ENCODE data around the gene ABHD17A.
"Not testable (repeated sequence)": the region's sequence is repeated elsewhere in the genome, so short reads cannot be mapped to it uniquely, and the experiment has no call there.

Gene ABHD17A

GRCh38 chr19:1909761-1910080 lies 24.4 kb upstream of the ABHD17A start:
- DNase-seq, result no peak

GRCh38 chr19:1908364-1908678 lies 23.0 kb upstream of the ABHD17A start:
- no peak for DNase-seq

- DNase-seq, result no peak
Measured at GRCh38 chr19:1907563-1908363, 22.5 kb upstream of the ABHD17A start.

- DNase-seq, result no peak
Measured at GRCh38 chr19:1906985-1907562, 21.8 kb upstream of the ABHD17A start.

DNA sequence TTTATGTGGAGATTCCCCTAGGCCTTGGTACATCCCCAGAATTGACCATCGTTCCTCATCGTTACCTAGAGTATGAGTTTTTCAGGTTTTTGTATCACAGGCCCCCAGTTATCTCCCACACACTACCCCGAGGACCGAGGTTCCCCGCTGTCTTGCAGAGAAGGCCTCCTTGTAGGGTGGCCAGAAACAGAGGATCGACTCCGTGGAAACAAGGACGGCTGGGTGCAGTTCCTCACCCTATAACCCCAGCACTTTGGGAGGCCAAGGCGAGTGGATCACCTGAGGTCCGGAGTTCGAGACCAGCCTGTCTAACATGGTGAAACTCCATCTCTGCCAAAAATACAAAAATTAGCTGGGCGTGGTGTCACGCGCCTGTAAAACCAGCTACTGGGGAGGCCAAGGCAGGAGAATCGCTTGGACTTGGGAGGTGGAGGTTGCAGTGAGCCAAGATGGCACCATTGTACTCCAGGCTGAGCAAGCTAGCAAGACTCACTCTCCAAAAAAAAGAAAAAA lies 20.6 kb upstream of the ABHD17A start:
- DNase-seq, result no peak

GRCh38 chr19:1905110-1905862 lies 20.0 kb upstream of the ABHD17A start, which contains the start of the genes ADAT3 and SCAMP4:
TSS of gene ADAT3 (plus strand) at chr19:1905399. CDS start at chr19:1912048, 6,649 bp downstream.
TSS of gene SCAMP4 (plus strand) at chr19:1905399. CDS start at chr19:1915020, 9,621 bp downstream.
- peak; percentile 97 to 98 for DNase-seq

DNA sequence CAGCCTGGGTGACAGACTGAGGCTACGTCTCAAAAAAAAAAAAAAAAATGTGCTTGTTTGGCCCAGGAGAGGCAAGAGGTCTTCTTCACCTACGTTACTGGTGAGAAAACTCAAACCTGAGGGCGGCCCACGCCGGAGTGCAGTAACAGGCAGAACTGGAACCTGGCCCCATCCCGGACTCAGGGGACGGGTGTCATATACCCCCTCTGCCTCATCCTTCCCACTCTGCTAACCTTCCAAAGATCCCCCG lies 19.5 kb upstream of the ABHD17A start:
- DNase-seq, result no peak

GRCh38 chr19:1902923-1903322 lies 17.6 kb upstream of the ABHD17A start:
- DNase-seq, result no peak

GRCh38 chr19:1901940-1902404 lies 16.7 kb upstream of the ABHD17A start:
- no peak for DNase-seq

GRCh38 chr19:1896508-1896907 lies 11.2 kb upstream of the ABHD17A start:
- DNase-seq, result no peak

- DNase-seq, result no peak
Measured at GRCh38 chr19:1893791-1894190, 8.5 kb upstream of the ABHD17A start.

GRCh38 chr19:1889907-1890306 lies 4.6 kb upstream of the ABHD17A start:
- no peak for DNase-seq

DNA sequence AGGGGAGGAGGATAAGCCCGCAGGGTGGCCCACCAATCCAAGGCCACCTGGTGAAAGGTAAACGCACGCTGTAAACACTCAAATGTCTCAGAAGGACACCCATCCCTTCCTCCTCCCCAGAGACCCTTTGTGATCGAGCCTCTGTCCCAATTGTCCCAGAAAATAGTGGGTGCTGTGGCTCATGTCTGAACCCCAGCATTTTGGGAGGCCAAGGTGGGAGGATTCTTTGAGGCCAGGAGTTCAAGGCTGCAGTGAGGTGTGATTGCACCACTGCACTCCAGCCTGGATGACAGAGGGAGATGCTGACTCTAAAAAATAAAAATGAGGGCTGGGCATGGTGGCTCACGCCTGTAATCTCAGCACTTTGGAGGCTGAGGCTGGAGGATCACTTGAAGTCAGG lies 3.1 kb upstream of the ABHD17A start:
- no peak for DNase-seq

- not testable (repeated sequence) for DNase-seq
Measured at GRCh38 chr19:1886360-1886759, 1.1 kb upstream of the ABHD17A start.

DNA sequence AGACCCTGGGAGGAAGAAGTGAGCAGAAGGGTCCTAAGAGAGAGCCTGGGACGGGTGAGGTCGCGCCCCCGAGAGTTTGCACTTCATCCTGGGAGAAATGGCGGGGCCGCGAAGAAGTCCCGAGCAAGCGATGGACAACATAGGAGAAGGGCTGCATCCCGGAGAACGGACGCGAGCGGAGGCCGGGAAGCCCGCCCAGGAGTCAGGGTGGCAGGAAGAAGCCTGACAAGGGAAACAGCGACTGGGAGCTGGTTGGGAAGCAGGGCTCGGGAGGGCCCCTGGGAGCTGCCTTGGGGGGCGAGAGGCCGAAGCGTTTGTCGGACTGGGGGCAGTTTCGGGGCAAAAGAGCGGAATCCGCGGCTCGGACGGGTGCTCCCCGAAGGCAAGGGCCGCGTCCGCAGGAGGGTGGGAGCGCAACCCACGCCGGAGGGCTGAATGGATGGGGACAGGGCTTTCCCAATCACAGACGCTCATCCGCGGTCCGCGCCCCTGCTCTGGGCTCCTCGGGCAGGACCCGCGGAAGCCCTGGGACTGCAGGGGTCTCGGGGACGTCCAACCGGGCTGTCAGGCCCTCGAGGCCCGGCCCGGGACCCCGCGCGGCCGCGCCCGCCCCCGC lies 469 bp downstream of the ABHD17A start:
- no peak for DNase-seq

DNA sequence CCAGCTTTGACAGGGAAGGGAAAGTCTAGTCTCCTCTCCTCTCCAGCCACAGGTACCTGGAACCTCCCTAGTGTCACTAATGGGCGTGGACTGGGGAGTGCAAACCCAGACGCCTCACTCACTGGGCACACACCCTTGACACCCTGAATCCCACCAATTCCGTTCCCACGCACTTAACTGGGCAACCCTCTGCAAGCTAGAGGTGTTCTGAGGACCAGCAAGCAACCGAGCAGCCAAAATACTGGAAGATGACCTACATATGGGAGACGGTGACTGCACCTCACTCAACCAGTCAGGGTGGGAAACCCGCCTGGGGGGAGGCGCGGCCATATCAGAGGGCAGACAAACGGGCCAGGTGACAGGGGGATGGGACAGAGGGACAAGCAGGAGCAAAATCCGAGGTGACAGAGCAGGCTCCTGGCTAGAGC lies 991 bp downstream of the ABHD17A start:
- DNase-seq, result peak; percentile 29 to 62

DNA sequence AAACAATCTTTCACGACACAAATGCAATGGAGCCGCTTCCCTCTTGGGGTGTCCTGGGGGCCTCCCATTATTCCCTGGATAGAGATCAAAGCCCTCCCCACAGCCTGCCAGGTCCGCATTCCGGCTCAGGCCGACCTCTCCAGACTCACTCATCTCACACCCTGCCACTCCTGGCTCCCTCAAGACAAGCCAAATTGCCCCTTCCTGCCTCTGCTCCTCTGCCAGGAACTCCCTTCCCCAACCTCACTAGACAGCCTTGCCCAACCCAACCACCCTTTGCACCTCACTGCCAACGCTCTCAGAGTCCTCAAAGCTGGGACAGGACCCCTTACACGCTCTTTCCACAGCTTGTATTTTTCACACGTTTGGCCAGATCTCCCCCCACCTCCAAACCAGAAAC lies 1.5 kb downstream of the ABHD17A start:
- DNase-seq, result no peak

- DNase-seq, result no peak
Measured at GRCh38 chr19:1882786-1883692, 2.3 kb downstream of the ABHD17A start.

- DNase-seq, result peak; percentile 63 to 67
Measured at GRCh38 chr19:1882089-1882785, 3.1 kb downstream of the ABHD17A start.

GRCh38 chr19:1881393-1882088 lies 3.8 kb downstream of the ABHD17A start:
- DNase-seq, result not testable (repeated sequence)
